DMS53 treated with DMSO at 0.1 percent for 48 hours (cell line): Measurements from ENCODE around the gene PER2.
"Not testable (repeated sequence)": the region's sequence is repeated elsewhere in the genome, so short reads cannot be mapped to it uniquely, and the experiment has no call there.

Source experiments
- DNase-seq: peaks from one replicate; lab custom pipeline; 2025; ENCODE audit not compliant: unreplicated experiment; lab: John Stamatoyannopoulos, UW

Gene PER2

GRCh38 chr2:238310721-238311120, 22.3 kb upstream of the PER2 start:
- DNase-seq: not testable (repeated sequence)

GRCh38 chr2:238308177-238308576, 19.8 kb upstream of the PER2 start:
- DNase-seq: no peak

GRCh38 chr2:238306672-238306998, 18.2 kb upstream of the PER2 start:
- DNase-seq: no peak

GRCh38 chr2:238305965-238306671, 17.7 kb upstream of the PER2 start:
- no peak for DNase-seq

- DNase-seq: no peak
Measured at GRCh38 chr2:238305092-238305862, 16.9 kb upstream of the PER2 start.

GRCh38 chr2:238304116-238304515, 15.7 kb upstream of the PER2 start:
- DNase-seq: no peak

GRCh38 chr2:238302751-238303150, 14.3 kb upstream of the PER2 start:
- no peak for DNase-seq

- no peak for DNase-seq
Measured at GRCh38 chr2:238302087-238302486, 13.7 kb upstream of the PER2 start.

- DNase-seq: peak; percentile 25
Measured at GRCh38 chr2:238299803-238300202, 11.4 kb upstream of the PER2 start.

GRCh38 chr2:238296638-238297457, 8.4 kb upstream of the PER2 start:
- DNase-seq: no peak

GRCh38 chr2:238295144-238296112, 7.0 kb upstream of the PER2 start:
- DNase-seq: no peak

GRCh38 chr2:238294393-238295143, 6.2 kb upstream of the PER2 start:
- DNase-seq: peak; percentile 31

GRCh38 chr2:238294046-238294392, 5.6 kb upstream of the PER2 start:
- no peak for DNase-seq

GRCh38 chr2:238291550-238292281, 3.3 kb upstream of the PER2 start:
- DNase-seq: no peak

GRCh38 chr2:238290715-238291549, 2.5 kb upstream of the PER2 start:
- DNase-seq: peak; percentile 50

GRCh38 chr2:238290091-238290509, 1.7 kb upstream of the PER2 start:
- peak; percentile 99 for DNase-seq

- no peak for DNase-seq
Measured at GRCh38 chr2:238289574-238289973, 1.2 kb upstream of the PER2 start.
